IMR-90 (cell line): Measurements from ENCODE around the gene GALNT7. TPM values are rescaled to one million over a fixed set of nuclear protein-coding genes. Genes with fewer than 3 reads are reported as not detected.

Experiments
- ATAC-seq: fragments of 200-7000 bp; cut with Tn5 transposase; 2 replicates; pipeline ENCODE4 v1.9.1; 2020; ENCODE audit warnings: low read depth, mild to moderate bottlenecking, moderate library complexity
- BruUV-seq: library from RNA; stranded (reverse); fragments of 400-500 nt; replicated peaks from 2 replicates; lab custom pipeline; 2021; lab: Mats Ljungman, UMichigan
- CTCF ChIA-PET: fragments of 300-600 bp; formaldehyde crosslinking; extraction: SDS; loops from one replicate; lab custom pipeline; 2021; ENCODE audit warnings: antibody characterized with exemption; lab: Yijun Ruan, JAX
- POLR2A ChIA-PET: fragments of 300-600 bp; sonication (Branson Sonifier 250); formaldehyde crosslinking; loops from one replicate; lab custom pipeline; 2022; ENCODE audit warnings: antibody characterized with exemption; ENCODE audit not compliant: unreplicated experiment; lab: Charles Lee
- DNase-seq: peaks from one replicate; pipeline ENCODE4 v3.0.0; 2013
- H2AFZ ChIP-seq: replicated peaks from 2 replicates; pipeline ENCODE3; 2013; ENCODE audit warnings: low read length, mild to moderate bottlenecking; ENCODE audit not compliant: poor library complexity
- H2AK5ac ChIP-seq: 2 replicates; pipeline ENCODE4 v1.6.1; 2013; ENCODE audit warnings: low read depth, low read length, inconsistent platforms
- H2AK9ac ChIP-seq: replicated peaks from 2 replicates; pipeline ENCODE3; 2013; ENCODE audit warnings: mild to moderate bottlenecking, low read depth, low read length, moderate library complexity; ENCODE audit not compliant: poor library complexity
- H2BK120ac ChIP-seq: 2 replicates; pipeline ENCODE4 v1.6.1; 2013; ENCODE audit warnings: low read depth, low read length, inconsistent platforms
- H2BK15ac ChIP-seq: 3 replicates; pipeline ENCODE4 v1.6.1; 2013; ENCODE audit warnings: low read depth, low read length, inconsistent platforms
- H2BK20ac ChIP-seq: 2 replicates; pipeline ENCODE4 v1.6.1; 2013; ENCODE audit warnings: low read depth, mild to moderate bottlenecking, inconsistent platforms, low read length, moderate library complexity
- H2BK5ac ChIP-seq: 2 replicates; pipeline ENCODE4 v1.6.1; 2013; ENCODE audit warnings: mild to moderate bottlenecking, low read depth, low read length, inconsistent platforms; ENCODE audit not compliant: poor library complexity, severe bottlenecking
- H3K14ac ChIP-seq: replicated peaks from 2 replicates; pipeline ENCODE4 v1.6.1; 2013; ENCODE audit warnings: low read depth, low read length, inconsistent platforms
- H3K18ac ChIP-seq: 2 replicates; pipeline ENCODE4 v1.6.1; 2013; ENCODE audit warnings: low read depth, low read length, control low read depth
- H3K23ac ChIP-seq: 2 replicates; pipeline ENCODE4 v1.6.1; 2013; ENCODE audit warnings: low read depth, low read length, inconsistent platforms
- H3K27ac ChIP-seq: 2 replicates; pipeline ENCODE4 v1.5.1; 2013; ENCODE audit warnings: mild to moderate bottlenecking, control low read depth, low read length; ENCODE audit not compliant: insufficient read depth
- H3K27me3 ChIP-seq: 2 replicates; pipeline ENCODE4 v1.6.1; 2013; ENCODE audit warnings: low read length; ENCODE audit not compliant: control insufficient read depth, insufficient read depth
- H3K36me3 ChIP-seq: 2 replicates; pipeline ENCODE4 v1.6.1; 2013; ENCODE audit warnings: low read length, mixed read lengths; ENCODE audit not compliant: control insufficient read depth, insufficient read depth
- H3K4ac ChIP-seq: 2 replicates; pipeline ENCODE4 v1.6.1; 2013; ENCODE audit warnings: low read depth, low read length, inconsistent platforms
- H3K4me1 ChIP-seq: 2 replicates; pipeline ENCODE4 v1.6.1; 2013; ENCODE audit warnings: low read length, mixed read lengths; ENCODE audit not compliant: control insufficient read depth, insufficient read depth
- H3K4me2 ChIP-seq: 2 replicates; pipeline ENCODE4 v1.6.1; 2013; ENCODE audit warnings: low read depth, mild to moderate bottlenecking, control low read depth, low read length, moderate library complexity
- H3K4me3 ChIP-seq: 2 replicates; pipeline ENCODE4 v1.5.1; 2013; ENCODE audit warnings: low read depth, mild to moderate bottlenecking, control low read depth, low read length, moderate library complexity; ENCODE audit not compliant: insufficient read depth
- H3K56ac ChIP-seq: 2 replicates; pipeline ENCODE4 v1.6.1; 2013; ENCODE audit warnings: low read length, inconsistent platforms; ENCODE audit not compliant: insufficient read depth; ENCODE audit errors: extremely low read depth
- H3K79me1 ChIP-seq, 2 experiments: 2 replicates each; pipeline ENCODE4 v1.6.1; 2013; ENCODE audit warnings: low read length in 2 of 2, inconsistent platforms in 1 of 2, low read depth in 1 of 2
- H3K9ac ChIP-seq: 2 replicates; pipeline ENCODE4 v1.6.1; 2013; ENCODE audit warnings: low read depth, low read length, control low read depth
- H3K9me1 ChIP-seq: 2 replicates; pipeline ENCODE4 v1.6.1; 2013; ENCODE audit warnings: low read length, inconsistent platforms; ENCODE audit not compliant: insufficient read depth
- H3K9me3 ChIP-seq: 2 replicates; pipeline ENCODE4 v1.6.1; 2013; ENCODE audit warnings: low read length; ENCODE audit not compliant: control insufficient read depth, insufficient read depth
- H4K20me1 ChIP-seq: 2 replicates; pipeline ENCODE4 v1.6.1; 2013; ENCODE audit warnings: low read length, inconsistent platforms; ENCODE audit not compliant: insufficient read depth
- H4K5ac ChIP-seq: 2 replicates; pipeline ENCODE4 v1.6.1; 2013; ENCODE audit warnings: mild to moderate bottlenecking, low read depth, low read length, control low read depth
- H4K8ac ChIP-seq, 2 experiments: 2 replicates each; pipeline ENCODE4 v1.6.1; 2013; ENCODE audit warnings: low read depth in 2 of 2, low read length in 2 of 2, control low read depth in 1 of 2, inconsistent platforms in 1 of 2
- H4K91ac ChIP-seq: 2 replicates; pipeline ENCODE4 v1.6.1; 2013; ENCODE audit warnings: low read depth, low read length, inconsistent platforms; ENCODE audit not compliant: insufficient read depth
- BHLHE40 ChIP-seq: fragments of 150-350 bp; IDR thresholded peaks from 2 replicates; pipeline ENCODE4 v1.6.1; 2016; ENCODE audit warnings: mild to moderate bottlenecking, low read depth, low read length
- CEBPB ChIP-seq: IDR thresholded peaks from 2 replicates; pipeline ENCODE4 v1.6.1; 2012; ENCODE audit warnings: low read depth, low read length, improper control_type of control experiment
- CHD1 ChIP-seq: IDR thresholded peaks from 2 replicates; pipeline ENCODE4 v1.6.1; 2012; ENCODE audit warnings: low read depth, low read length, improper control_type of control experiment
- FOS ChIP-seq: fragments of 150-350 bp; IDR thresholded peaks from 2 replicates; pipeline ENCODE4 v1.6.1; 2016; ENCODE audit warnings: low read depth, low read length
- MAFK ChIP-seq: IDR thresholded peaks from 2 replicates; pipeline ENCODE4 v1.6.1; 2012; ENCODE audit warnings: low read depth, low read length, improper control_type of control experiment
- MXI1 ChIP-seq: IDR thresholded peaks from 2 replicates; pipeline ENCODE4 v1.6.1; 2012; ENCODE audit warnings: low read depth, mild to moderate bottlenecking, low read length, moderate library complexity, borderline replicate concordance
- NFE2L2 ChIP-seq: fragments of 150-350 bp; IDR thresholded peaks from 2 replicates; pipeline ENCODE4 v1.6.1; 2016; ENCODE audit warnings: low read depth, mild to moderate bottlenecking, low read length
- POLR2A ChIP-seq: IDR thresholded peaks from 2 replicates; pipeline ENCODE4 v1.6.1; 2012; ENCODE audit warnings: mild to moderate bottlenecking, low read depth, low read length
- RAD21 ChIP-seq: IDR thresholded peaks from 2 replicates; pipeline ENCODE4 v1.6.1; 2012; ENCODE audit warnings: low read length, improper control_type of control experiment
- RCOR1 ChIP-seq: IDR thresholded peaks from 2 replicates; pipeline ENCODE4 v1.6.1; 2012; ENCODE audit warnings: mild to moderate bottlenecking, low read length, improper control_type of control experiment; ENCODE audit not compliant: insufficient replicate concordance
- SMC3 ChIP-seq: fragments of 150-350 bp; IDR thresholded peaks from 2 replicates; pipeline ENCODE4 v1.6.1; 2016; ENCODE audit warnings: low read depth, mild to moderate bottlenecking, antibody characterized with exemption, low read length, moderate library complexity
- WGBS, 2 experiments: methylation state at CpG; one replicate each; pipeline versions ENCODE4 v1.1.5 to v1.1.7; 2013; ENCODE audit warnings: missing lambda C conversion rate in 2 of 2; ENCODE audit not compliant: insufficient read length in 1 of 2; ENCODE audit errors: extremely low coverage in 2 of 2; 5-methylcytosine and 5-hydroxymethylcytosine counted together
- dilution Hi-C: fragments of 300-500 bp; cut with HindIII; formaldehyde crosslinking; loops from one replicate; pipeline ENCODE4 v1.14.3; 2018; ENCODE audit warnings: low sequenced_read_pairs; ENCODE audit not compliant: unreplicated experiment
- in situ Hi-C: fragments of 300-500 bp; cut with MboI; formaldehyde crosslinking; loops from 3 replicates; pipeline ENCODE4 v1.14.3; 2019; ENCODE audit warnings: low sequenced_read_pairs, inconsistent platforms, mixed read lengths
- intact Hi-C: fragments of 100-400 bp; cut with micrococcal nuclease; formaldehyde crosslinking; loops from 2 replicates; pipeline ENCODE4 v1.10.0; 2022
- polyA plus RNA-seq, 3 experiments: library from polyadenylated mRNA; depleted of rRNA; stranded (reverse); fragments of >200 nt; gene quantifications; 2 replicates each; pipeline ENCODE4 v1.2.3, GENCODE V29; 2012; ENCODE audit warnings: low replicate concordance in 1 of 3
- total RNA-seq: library from RNA; depleted of rRNA; stranded (reverse); fragments of >200 nt; gene quantifications from 2 replicates; pipeline ENCODE4 v1.2.3, GENCODE V29; 2012
- TF ChIP-seq, protein P1 (sequence below): conservative IDR thresholded peaks from 2 replicates; pipeline ENCODE4 v1.5.1; 2012; ENCODE audit warnings: mild to moderate bottlenecking, low read depth, low read length, improper control_type of control experiment
- TF ChIP-seq, protein P2 (sequence below): fragments of 150-350 bp; IDR thresholded peaks from 2 replicates; pipeline ENCODE4 v1.6.1; 2017; ENCODE audit warnings: mild to moderate bottlenecking, antibody characterized with exemption, low read length, low read depth
- TF ChIP-seq, protein P3 (sequence below): fragments of 150-350 bp; IDR thresholded peaks from 2 replicates; pipeline ENCODE4 v1.6.1; 2016; ENCODE audit warnings: low read depth, mild to moderate bottlenecking, low read length, moderate library complexity, borderline replicate concordance

The GALNT7 gene
- total and polyA plus RNA-seq, 2 of the 4 experiments (the other 2 are of a cell fraction): 19.1 to 31.2 TPM

GRCh38 chr4:173277340-173277739, 108.7 kb downstream of the GALNT7 start:
- H4K5ac ChIP-seq: no peak overlapping the region
- H3K79me1 ChIP-seq: no peaks in the 10 kb centered on the region
- no peak overlapping the region for H3K27ac ChIP-seq
- no peak overlapping the region for H3K23ac ChIP-seq
- no peaks in the 10 kb centered on the region for H3K27me3 ChIP-seq
- no peak overlapping the region for H3K14ac ChIP-seq
- TF ChIP-seq MXI1: no peak
- no peak for TF ChIP-seq RCOR1
- TF ChIP-seq CHD1: no peak
- no peak for TF ChIP-seq SMC3
- no peak for TF ChIP-seq POLR2A
- no peak for TF ChIP-seq FOS
- TF ChIP-seq BHLHE40: no peak
- TF ChIP-seq, protein P1, sequence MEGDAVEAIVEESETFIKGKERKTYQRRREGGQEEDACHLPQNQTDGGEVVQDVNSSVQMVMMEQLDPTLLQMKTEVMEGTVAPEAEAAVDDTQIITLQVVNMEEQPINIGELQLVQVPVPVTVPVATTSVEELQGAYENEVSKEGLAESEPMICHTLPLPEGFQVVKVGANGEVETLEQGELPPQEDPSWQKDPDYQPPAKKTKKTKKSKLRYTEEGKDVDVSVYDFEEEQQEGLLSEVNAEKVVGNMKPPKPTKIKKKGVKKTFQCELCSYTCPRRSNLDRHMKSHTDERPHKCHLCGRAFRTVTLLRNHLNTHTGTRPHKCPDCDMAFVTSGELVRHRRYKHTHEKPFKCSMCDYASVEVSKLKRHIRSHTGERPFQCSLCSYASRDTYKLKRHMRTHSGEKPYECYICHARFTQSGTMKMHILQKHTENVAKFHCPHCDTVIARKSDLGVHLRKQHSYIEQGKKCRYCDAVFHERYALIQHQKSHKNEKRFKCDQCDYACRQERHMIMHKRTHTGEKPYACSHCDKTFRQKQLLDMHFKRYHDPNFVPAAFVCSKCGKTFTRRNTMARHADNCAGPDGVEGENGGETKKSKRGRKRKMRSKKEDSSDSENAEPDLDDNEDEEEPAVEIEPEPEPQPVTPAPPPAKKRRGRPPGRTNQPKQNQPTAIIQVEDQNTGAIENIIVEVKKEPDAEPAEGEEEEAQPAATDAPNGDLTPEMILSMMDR: no peak
- no peak for TF ChIP-seq RAD21
- TF ChIP-seq, protein P2, sequence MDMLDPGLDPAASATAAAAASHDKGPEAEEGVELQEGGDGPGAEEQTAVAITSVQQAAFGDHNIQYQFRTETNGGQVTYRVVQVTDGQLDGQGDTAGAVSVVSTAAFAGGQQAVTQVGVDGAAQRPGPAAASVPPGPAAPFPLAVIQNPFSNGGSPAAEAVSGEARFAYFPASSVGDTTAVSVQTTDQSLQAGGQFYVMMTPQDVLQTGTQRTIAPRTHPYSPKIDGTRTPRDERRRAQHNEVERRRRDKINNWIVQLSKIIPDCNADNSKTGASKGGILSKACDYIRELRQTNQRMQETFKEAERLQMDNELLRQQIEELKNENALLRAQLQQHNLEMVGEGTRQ: no peak
- TF ChIP-seq, protein P3, sequence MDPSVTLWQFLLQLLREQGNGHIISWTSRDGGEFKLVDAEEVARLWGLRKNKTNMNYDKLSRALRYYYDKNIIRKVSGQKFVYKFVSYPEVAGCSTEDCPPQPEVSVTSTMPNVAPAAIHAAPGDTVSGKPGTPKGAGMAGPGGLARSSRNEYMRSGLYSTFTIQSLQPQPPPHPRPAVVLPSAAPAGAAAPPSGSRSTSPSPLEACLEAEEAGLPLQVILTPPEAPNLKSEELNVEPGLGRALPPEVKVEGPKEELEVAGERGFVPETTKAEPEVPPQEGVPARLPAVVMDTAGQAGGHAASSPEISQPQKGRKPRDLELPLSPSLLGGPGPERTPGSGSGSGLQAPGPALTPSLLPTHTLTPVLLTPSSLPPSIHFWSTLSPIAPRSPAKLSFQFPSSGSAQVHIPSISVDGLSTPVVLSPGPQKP: no peak
- no peak for TF ChIP-seq CEBPB
- no peak for TF ChIP-seq MAFK
- no peak for TF ChIP-seq NFE2L2
- H3K9me1 ChIP-seq: no peaks in the 10 kb centered on the region; the same call in 1 of the 2 replicates
- H2BK120ac ChIP-seq: no peak overlapping the region
- H3K4me1 ChIP-seq: peaks cover 2% of the 10 kb centered on the region
- POLR2A ChIA-PET: no interaction called here
- no peak overlapping the region for H3K4me3 ChIP-seq
- in situ Hi-C loops (no loop called here), dilution Hi-C loops (no loop called here), intact Hi-C loops (no loop called here)
- no peaks in the 10 kb centered on the region for H3K36me3 ChIP-seq
- no peak overlapping the region for H3K18ac ChIP-seq
- H2BK15ac ChIP-seq: no peak overlapping the region
- no peak overlapping the region for H4K91ac ChIP-seq
- CTCF ChIA-PET: interaction anchor here (0.8 kb wide), 1 partner anchor 20 kb away, joined by 3 read pairs; no protein-coding TSS in a partner anchor
- H3K4me2 ChIP-seq: no peak overlapping the region
- no peak overlapping the region for H2AK9ac ChIP-seq
- no peak overlapping the region for H2BK20ac ChIP-seq
- no TSS peak for BruUV-seq
- no peak overlapping the region for H2BK5ac ChIP-seq
- DNase-seq (no peak), ATAC-seq (no peak)
- no peak overlapping the region for H2AK5ac ChIP-seq
- 100% methylated on average over 1 of the region's 2 CpGs; no CpG with 5 or more reads in 1 of the 2 experiments for WGBS, 2 experiments
- H3K4ac ChIP-seq: no peak overlapping the region
- no peak overlapping the region for H4K8ac ChIP-seq
- no peak overlapping the region for H2AFZ ChIP-seq
- no peak overlapping the region for H3K9ac ChIP-seq
- H3K56ac ChIP-seq: no peak overlapping the region
- peaks cover 2% of the 10 kb centered on the region; the same call in 1 of the 2 replicates for H3K9me3 ChIP-seq
- no peaks in the 10 kb centered on the region; the same call in 1 of the 2 replicates for H4K20me1 ChIP-seq
